Smooth muscle cell (in vitro differentiated cells): ENCODE data around the gene KANTR. TPM values are rescaled to one million over a fixed set of nuclear protein-coding genes. Genes with fewer than 3 reads are reported as not detected.

ENCODE experiments used
- DNase-seq: peaks from one replicate; lab custom pipeline; 2025; ENCODE audit not compliant: unreplicated experiment; lab: John Stamatoyannopoulos, UW
- H2AFZ ChIP-seq: fragments of 200-600 bp; sonication (generic); 2 replicates; pipeline ENCODE4 v1.6.0; 2016; ENCODE audit warnings: antibody characterized with exemption, low read depth, mild to moderate bottlenecking
- H3F3A ChIP-seq: fragments of 200-600 bp; sonication (generic); 2 replicates; pipeline ENCODE4 v1.6.0; 2017; ENCODE audit warnings: antibody characterized with exemption, low read depth
- H3K27ac ChIP-seq: fragments of 200-600 bp; sonication (generic); 2 replicates; pipeline ENCODE4 v1.5.1; 2016; ENCODE audit warnings: low read depth, mild to moderate bottlenecking
- H3K27me3 ChIP-seq: fragments of 200-600 bp; sonication (generic); 2 replicates; pipeline ENCODE4 v1.6.1; 2016; ENCODE audit warnings: low read depth, mild to moderate bottlenecking
- H3K36me3 ChIP-seq: fragments of 200-600 bp; sonication (generic); 2 replicates; pipeline ENCODE4 v1.5.1; 2016; ENCODE audit warnings: low read depth
- H3K4me1 ChIP-seq: fragments of 200-600 bp; sonication (generic); 2 replicates; pipeline ENCODE4 v1.5.1; 2016; ENCODE audit warnings: low read depth
- H3K4me2 ChIP-seq: fragments of 200-600 bp; sonication (generic); 2 replicates; pipeline ENCODE4 v1.6.0; 2016; ENCODE audit warnings: mild to moderate bottlenecking
- H3K4me3 ChIP-seq: fragments of 200-600 bp; sonication (generic); 2 replicates; pipeline ENCODE4 v1.5.1; 2016; ENCODE audit warnings: mild to moderate bottlenecking
- H3K79me2 ChIP-seq: fragments of 200-600 bp; sonication (generic); 2 replicates; pipeline ENCODE4 v1.6.0; 2016; ENCODE audit warnings: low read depth, mild to moderate bottlenecking
- H3K9ac ChIP-seq: fragments of 200-600 bp; sonication (generic); 2 replicates; pipeline ENCODE4 v1.6.0; 2016; ENCODE audit warnings: low read depth
- H3K9me3 ChIP-seq: fragments of 200-600 bp; sonication (generic); replicated peaks from 2 replicates; pipeline ENCODE4 v1.5.1; 2016; ENCODE audit warnings: low read depth
- H4K20me1 ChIP-seq: fragments of 200-600 bp; sonication (generic); 2 replicates; pipeline ENCODE4 v1.6.0; 2016; ENCODE audit warnings: low read depth
- WGBS: methylation state at CpG from one replicate; pipeline ENCODE4 v1.1.7; 2016; ENCODE audit warnings: low lambda C conversion rate; 5-methylcytosine and 5-hydroxymethylcytosine counted together
- polyA plus RNA-seq: library from polyadenylated mRNA; unstranded; fragments of >200 nt; fragmentation: Nextera tagmentation; extraction: Ambion mirVana; gene quantifications from 2 replicates; pipeline ENCODE4 v1.2.1, GENCODE V29; 2016
- small RNA-seq: library from RNA; depleted of rRNA; stranded (forward); fragments of <200 nt; gene quantifications from one replicate; pipeline ENCODE3, GENCODE V24; 2014
- total RNA-seq: library from RNA; depleted of rRNA; stranded (reverse); fragments of >200 nt; gene quantifications from 2 replicates; pipeline ENCODE4 v1.2.3, GENCODE V29; 2014
- TF ChIP-seq, protein P1 (sequence below): fragments of 200-600 bp; sonication (generic); IDR thresholded peaks from 2 replicates; pipeline ENCODE4 v1.5.1; 2017; ENCODE audit warnings: borderline replicate concordance, mild to moderate bottlenecking, antibody characterized with exemption; ENCODE audit not compliant: insufficient read depth, poor library complexity, severe bottlenecking

KANTR gene
- total and polyA plus RNA-seq, 2 experiments from 2014 or later: 2.6 to 7.9 TPM

DNA sequence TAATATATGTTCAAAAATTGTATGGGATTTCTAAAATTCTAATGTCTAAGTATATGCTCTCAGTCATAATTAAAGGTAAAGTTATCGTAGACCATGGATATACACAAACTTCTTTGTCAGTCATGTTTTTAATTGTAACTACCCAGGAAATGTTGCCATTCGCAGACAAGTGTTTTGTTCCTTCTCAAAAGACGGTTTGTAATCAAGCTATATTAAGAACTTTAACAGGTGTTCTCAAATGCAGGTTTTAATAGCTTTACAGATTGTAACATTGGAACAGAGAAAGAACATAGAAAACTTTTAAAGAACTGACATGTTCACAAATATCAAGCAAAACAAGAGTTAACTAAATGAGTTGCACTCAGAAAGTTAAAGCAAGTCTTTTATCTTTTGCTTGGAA, 72.2 kb downstream of the KANTR start:
- no peaks in the 10 kb centered on the region for H3K79me2 ChIP-seq
- H3K4me3 ChIP-seq: no peak overlapping the region
- no peaks in the 10 kb centered on the region for H3F3A ChIP-seq
- TF ChIP-seq, protein P1, sequence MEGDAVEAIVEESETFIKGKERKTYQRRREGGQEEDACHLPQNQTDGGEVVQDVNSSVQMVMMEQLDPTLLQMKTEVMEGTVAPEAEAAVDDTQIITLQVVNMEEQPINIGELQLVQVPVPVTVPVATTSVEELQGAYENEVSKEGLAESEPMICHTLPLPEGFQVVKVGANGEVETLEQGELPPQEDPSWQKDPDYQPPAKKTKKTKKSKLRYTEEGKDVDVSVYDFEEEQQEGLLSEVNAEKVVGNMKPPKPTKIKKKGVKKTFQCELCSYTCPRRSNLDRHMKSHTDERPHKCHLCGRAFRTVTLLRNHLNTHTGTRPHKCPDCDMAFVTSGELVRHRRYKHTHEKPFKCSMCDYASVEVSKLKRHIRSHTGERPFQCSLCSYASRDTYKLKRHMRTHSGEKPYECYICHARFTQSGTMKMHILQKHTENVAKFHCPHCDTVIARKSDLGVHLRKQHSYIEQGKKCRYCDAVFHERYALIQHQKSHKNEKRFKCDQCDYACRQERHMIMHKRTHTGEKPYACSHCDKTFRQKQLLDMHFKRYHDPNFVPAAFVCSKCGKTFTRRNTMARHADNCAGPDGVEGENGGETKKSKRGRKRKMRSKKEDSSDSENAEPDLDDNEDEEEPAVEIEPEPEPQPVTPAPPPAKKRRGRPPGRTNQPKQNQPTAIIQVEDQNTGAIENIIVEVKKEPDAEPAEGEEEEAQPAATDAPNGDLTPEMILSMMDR: no peak
- H3K4me1 ChIP-seq: no peaks in the 10 kb centered on the region
- no peak for DNase-seq
- no peaks in the 10 kb centered on the region for H4K20me1 ChIP-seq
- WGBS: 86% methylated on average over 3 of the region's 3 CpGs
- H3K36me3 ChIP-seq: no peaks in the 10 kb centered on the region
- H3K9me3 ChIP-seq: no peaks in the 10 kb centered on the region
- H3K27ac ChIP-seq: no peak overlapping the region
- no peak overlapping the region for H3K4me2 ChIP-seq
- H3K27me3 ChIP-seq: no peaks in the 10 kb centered on the region
- no peak overlapping the region for H2AFZ ChIP-seq
- no peak overlapping the region for H3K9ac ChIP-seq

DNA sequence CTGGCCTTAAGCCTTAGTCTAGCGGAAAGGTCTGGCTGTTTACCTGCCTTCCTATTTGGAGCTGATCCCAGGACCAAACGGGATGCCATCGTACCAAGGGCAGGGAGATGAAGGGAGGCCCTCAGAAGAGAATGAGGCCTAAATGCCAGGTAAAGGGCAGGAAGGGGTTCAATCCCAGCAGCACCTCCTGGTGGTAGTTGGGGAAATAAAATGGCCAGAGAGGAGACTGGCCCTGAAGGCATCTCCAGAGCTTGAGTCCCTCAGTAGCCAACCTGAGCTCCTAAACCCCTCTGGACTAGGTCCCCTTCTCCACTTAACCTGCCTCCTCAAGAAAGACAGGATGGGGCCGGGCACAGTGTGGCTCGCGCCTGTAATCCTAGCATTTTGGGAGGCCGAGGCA, 77.4 kb downstream of the KANTR start:
- Histone ChIP-seq H3K36me3 (no peaks in the 10 kb centered on the region), H3K9me3 (no peaks in the 10 kb centered on the region), H3K9ac (no peak overlapping the region), H3K4me1 (no peaks in the 10 kb centered on the region), H3K27ac (no peak overlapping the region), H3K4me2 (no peak overlapping the region), H4K20me1 (no peaks in the 10 kb centered on the region), H3K4me3 (no peak overlapping the region), H3K27me3 (no peaks in the 10 kb centered on the region), H3K79me2 (no peaks in the 10 kb centered on the region), H3F3A (no peaks in the 10 kb centered on the region), H2AFZ (no peak overlapping the region)
- TF ChIP-seq, protein P1: no peak
- 92% methylated on average over 7 of the region's 7 CpGs for WGBS
- DNase-seq: no peak

Small RNA genes lying within 50 kb of the gene (small RNA-seq; reads per million reads assigned to genes)
- gene AL139396.1: not detected
- gene AL591212.2: not detected

Other genes with a start within 250 kb of the KANTR start
- gene XAGE3, start 226.1 kb upstream of the KANTR start, total RNA-seq: not detected in 2 replicates
- not detected in 2 replicates for gene XAGE3, start 226.1 kb upstream of the KANTR start, polyA plus RNA-seq
- gene FAM156B, start 196.8 kb upstream of the KANTR start, total RNA-seq: 18.5 and 22.0 TPM in 2 replicates
- 30.5 and 30.7 TPM in 2 replicates for gene FAM156B, start 196.8 kb upstream of the KANTR start, polyA plus RNA-seq
- 7.6 and 16.3 TPM in 2 replicates for gene FAM156A, start 135.6 kb upstream of the KANTR start, total RNA-seq
- 18.5 and 27.4 TPM in 2 replicates for gene FAM156A, start 135.6 kb upstream of the KANTR start, polyA plus RNA-seq
- 3.9 and 5.5 TPM in 2 replicates for gene GPR173, start 45.4 kb upstream of the KANTR start, total RNA-seq
- gene GPR173, start 45.4 kb upstream of the KANTR start, polyA plus RNA-seq: 0.63 and 1.8 TPM in 2 replicates
- gene TSPYL2, start 11.8 kb upstream of the KANTR start, total RNA-seq: 37.7 and 38.1 TPM in 2 replicates
- gene TSPYL2, start 11.8 kb upstream of the KANTR start, polyA plus RNA-seq: 50.7 and 64.1 TPM in 2 replicates
- 183 and 191 TPM in 2 replicates for gene KDM5C, start 131.1 kb downstream of the KANTR start, total RNA-seq
- gene KDM5C, start 131.1 kb downstream of the KANTR start, polyA plus RNA-seq: 78.7 and 80.2 TPM in 2 replicates
- 3.8 and 6.9 TPM in 2 replicates for gene IQSEC2, start 187.4 kb downstream of the KANTR start, total RNA-seq
- 4.2 and 5.2 TPM in 2 replicates for gene IQSEC2, start 187.4 kb downstream of the KANTR start, polyA plus RNA-seq